Measurements from ENCODE around the gene FSIP2.

Gene FSIP2

GRCh38 chr2:185738679-185739472, at the start of gene FSIP2:
Gene FSIP2, plus strand, starts transcription at chr2:185738804. Its CDS starts 91 bp downstream, at chr2:185738895.
- no peak for DNase-seq (ENCODE audit: low read depth)

GRCh38 chr2:185689906-185690539, 48.6 kb upstream of the FSIP2 start:
- DNase-seq (ENCODE audit: low read depth): peak; percentile 1

- DNase-seq (ENCODE audit: low read depth): no peak
Observed at GRCh38 chr2:185695711-185696235, 42.8 kb upstream of the FSIP2 start.

DNA sequence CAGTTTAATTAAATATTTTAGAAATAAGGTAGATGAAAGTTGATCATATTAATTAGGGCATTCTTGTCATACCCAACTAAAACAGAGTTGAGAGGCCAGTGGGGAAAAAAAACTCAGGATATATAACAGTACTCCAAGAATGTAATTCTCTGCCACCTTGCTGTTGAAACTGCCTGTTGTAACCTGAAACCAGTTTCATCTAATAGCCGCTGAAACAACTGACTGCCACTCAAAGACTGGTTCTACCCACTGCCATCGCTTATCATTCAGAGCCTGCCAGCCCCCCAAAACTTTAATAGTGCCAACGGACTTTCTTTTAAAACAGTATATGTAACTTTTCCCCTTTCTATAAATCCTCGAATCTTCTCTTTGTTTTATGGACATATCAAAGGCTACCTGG, 37.7 kb upstream of the FSIP2 start:
- DNase-seq (ENCODE audit: low read depth): no peak

- no peak for DNase-seq (ENCODE audit: low read depth)
Observed at GRCh38 chr2:185734658-185735057, 3.9 kb upstream of the FSIP2 start.

GRCh38 chr2:185736210-185736609, 2.4 kb upstream of the FSIP2 start:
- DNase-seq (ENCODE audit: low read depth): no peak

DNA sequence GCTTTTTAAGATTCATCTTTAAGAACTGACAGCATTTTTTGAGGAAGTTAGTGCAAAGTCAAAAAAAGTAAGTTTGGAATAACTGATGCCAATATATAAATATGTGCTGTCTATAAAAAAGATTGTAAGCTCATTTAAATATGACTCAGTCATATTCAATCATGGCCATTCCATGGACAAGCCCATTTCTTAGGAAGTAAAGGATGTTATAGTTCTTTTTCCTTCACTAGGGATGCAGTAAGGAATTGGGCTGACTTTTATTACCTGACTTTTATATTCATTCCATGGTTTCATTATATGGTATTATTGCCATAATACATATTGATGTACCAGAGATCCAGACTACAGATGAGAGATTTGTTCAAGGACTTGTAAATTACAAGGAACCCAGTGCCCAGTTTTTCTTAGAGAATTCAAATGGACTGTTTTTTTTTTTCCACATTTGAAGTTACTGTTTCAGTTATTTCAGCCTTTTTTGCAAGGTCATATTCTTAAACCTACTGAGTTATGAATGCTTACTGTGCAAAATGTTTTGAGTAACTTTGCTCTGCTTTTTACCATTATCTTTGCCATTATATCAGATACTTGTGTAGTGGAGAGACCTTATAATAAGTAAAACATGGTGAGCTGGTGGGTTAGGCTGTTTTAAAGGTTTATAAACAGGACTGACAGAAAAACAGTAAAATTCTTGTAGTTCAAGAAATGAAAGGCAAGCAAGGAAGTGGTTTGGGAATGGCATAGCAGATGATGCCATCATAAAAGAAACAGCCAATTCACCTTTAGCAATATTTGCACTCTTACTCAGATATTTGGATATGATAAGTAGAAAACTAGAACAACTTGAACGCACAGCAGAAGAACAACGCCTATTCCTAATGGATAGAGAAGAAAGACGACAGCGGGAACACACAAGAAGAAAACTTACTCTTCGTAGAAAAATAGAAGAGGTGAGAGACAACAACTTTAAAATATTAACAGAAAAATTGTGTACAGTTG, 7.6 kb downstream of the FSIP2 start:
- no peak for DNase-seq (ENCODE audit: low read depth)

GRCh38 chr2:185757356-185757755, 18.8 kb downstream of the FSIP2 start:
- DNase-seq (ENCODE audit: low read depth): no peak

DNA sequence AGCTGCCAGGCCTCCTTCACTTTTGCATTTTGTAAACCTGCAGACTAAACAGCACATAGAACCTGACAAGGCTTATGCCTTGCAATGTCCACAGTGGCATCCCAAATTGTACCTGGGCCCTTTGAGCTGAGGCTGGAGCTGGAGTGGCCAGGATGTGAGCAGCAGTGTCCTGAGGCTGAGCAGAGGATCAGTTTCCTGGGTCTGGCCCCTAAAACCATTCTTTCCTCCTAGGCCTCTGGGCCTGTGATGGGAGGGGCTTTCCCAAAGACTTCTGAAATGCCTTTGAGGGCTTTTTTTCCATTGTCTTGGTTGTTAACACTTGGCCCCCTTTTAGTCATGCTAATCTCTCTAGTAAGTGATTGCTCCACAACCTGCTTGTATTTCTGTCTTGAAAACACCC, 32.8 kb downstream of the FSIP2 start:
- no peak for DNase-seq (ENCODE audit: low read depth)

- DNase-seq (ENCODE audit: low read depth): no peak
Observed at GRCh38 chr2:185780890-185781289, 42.3 kb downstream of the FSIP2 start.

- no peak for DNase-seq (ENCODE audit: low read depth)
Observed at GRCh38 chr2:185782223-185782769, 43.7 kb downstream of the FSIP2 start.

- DNase-seq (ENCODE audit: low read depth): no peak
Observed at GRCh38 chr2:185785156-185785555, 46.6 kb downstream of the FSIP2 start.

DNA sequence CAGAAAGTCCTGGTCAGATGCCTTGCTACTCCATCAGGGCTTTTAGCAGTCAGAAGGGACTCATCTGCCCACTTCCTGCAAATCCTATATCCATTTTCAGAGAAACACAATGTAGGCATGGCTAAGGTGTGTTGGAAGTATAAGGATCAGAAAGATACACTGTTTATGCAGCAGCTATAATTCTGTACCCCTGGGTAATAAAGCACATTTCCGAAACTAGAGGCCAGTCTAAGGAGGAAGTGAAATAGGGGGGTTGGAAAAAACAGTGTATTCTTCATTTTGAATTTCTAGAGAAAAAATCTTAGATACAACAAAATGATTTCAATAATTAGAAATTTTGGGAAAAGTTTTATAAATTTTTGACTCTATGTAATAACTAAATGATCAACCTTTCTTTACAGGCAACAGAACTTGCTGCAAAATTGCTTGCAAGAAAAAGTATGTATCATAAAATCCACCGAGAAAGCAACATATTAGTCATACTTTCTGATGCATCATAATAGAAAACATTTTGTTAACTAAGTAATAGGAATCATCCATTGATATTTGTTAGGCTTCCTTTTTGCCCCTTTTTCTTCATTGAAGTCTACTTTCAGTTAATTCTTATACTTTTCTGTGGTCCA, 47.4 kb downstream of the FSIP2 start:
- DNase-seq (ENCODE audit: low read depth): no peak

DNA sequence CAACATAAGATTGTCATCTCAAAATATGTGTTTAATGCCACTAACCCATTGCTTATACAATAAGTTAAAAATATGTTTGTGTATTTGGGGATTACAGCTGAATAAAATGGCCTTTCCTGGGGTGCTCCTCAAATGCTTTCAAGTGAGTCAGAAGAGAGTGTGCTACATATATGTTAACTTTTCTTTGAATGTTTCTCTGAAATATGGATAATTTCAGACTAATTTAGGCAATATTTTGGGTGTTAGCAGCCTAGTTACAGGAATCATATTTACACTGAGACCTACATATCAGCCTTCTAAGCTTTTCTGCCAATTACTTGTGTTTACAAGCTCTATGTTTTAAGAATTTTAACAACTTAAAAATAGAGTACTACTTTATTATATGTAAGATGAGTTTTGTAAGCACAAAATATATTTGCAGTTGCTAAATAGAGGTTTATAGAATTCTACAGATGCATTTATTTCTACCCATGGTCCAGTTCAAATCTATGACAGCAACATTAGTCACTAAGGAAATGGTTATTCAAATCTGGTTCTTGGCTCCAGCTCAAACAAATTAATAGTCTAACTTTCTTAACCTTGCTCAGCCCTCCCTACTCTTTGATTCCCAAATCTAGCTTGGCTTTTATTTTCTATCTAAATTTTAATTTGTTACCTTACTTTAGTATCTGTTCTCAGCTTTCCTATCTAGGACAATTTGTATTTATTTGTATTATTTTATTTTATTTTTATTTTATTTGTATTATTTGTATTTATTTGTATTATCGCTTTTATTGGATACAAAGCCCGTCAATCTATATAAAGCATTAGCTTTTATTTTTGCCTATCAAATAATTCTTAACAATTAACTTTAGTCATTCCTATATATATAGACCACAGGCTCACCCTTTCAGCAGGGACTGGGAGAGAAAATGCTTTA, 48.9 kb downstream of the FSIP2 start:
- peak; percentile 14 for DNase-seq (ENCODE audit: low read depth)

GRCh38 chr2:185790361-185790760, 51.8 kb downstream of the FSIP2 start:
- no peak for DNase-seq (ENCODE audit: low read depth)

GRCh38 chr2:185793532-185794345, 55.1 kb downstream of the FSIP2 start:
- DNase-seq (ENCODE audit: low read depth): no peak

- no peak for DNase-seq (ENCODE audit: low read depth)
Observed at GRCh38 chr2:185796758-185797157, 58.2 kb downstream of the FSIP2 start.

GRCh38 chr2:185802926-185803325, 64.3 kb downstream of the FSIP2 start:
- no peak for DNase-seq (ENCODE audit: low read depth)

- no peak for DNase-seq (ENCODE audit: low read depth)
Observed at GRCh38 chr2:185806783-185807182, 68.2 kb downstream of the FSIP2 start.

All from non-pigmented ciliary epithelial cell (primary cell).